Prostate gland (tissue), 2 donors: ENCODE results near the gene HYLS1.

Experiments
- CTCF ChIP-seq, 4 experiments: fragments of 200-600 bp in 2 of 4; fragments of 450-650 bp in 2 of 4; sonication (generic) in 2 of 4; IDR thresholded peaks; 1 replicate in 3 of 4; 2 replicates in 1 of 4; pipeline ENCODE4 v1.5.1; 2016 to 2019; ENCODE audit warnings: antibody characterized with exemption in 4 of 4, mild to moderate bottlenecking in 2 of 4, moderate library complexity in 2 of 4
- POLR2AphosphoS5 ChIP-seq: sonication (generic); formaldehyde crosslinking; IDR thresholded peaks from one replicate; pipeline ENCODE4 v1.6.1; 2017; ENCODE audit warnings: antibody characterized with exemption

DNA sequence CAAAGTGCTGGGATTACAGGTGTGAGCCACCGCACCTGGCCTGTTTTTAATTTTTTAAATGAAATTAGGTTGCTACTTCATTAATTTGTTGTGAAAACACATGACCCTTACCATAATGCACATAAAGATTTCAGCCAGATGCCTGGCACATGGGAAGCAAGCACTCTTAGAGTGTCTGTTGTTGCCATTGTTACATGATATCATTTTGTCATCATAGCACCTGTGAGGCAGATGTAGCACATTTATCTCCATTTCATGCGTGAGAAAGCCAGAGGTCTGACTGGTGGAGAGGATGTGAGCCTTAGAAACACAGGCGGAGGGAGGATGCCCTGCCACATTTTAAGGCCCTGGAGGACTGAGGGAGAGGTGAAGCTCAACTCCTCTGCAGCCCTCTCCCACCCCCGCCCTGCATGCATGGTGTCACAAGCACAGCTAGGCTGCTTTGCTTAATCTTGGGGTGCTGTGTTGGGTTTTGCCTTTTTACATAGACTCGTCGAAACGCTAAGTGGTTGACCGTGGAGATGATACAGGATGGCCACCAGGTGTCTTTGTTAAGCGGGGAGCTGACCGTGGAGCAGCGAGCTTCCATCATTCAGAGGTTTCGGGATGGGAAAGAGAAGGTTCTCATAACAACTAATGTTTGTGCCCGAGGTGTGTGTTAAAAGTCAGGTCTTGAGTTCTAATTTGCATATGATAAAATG lies 30.8 kb downstream of the HYLS1 start:
- TF ChIP-seq CTCF (IDR thresholded peaks at IDR 0.05) (no peak), POLR2AphosphoS5 (no peak)
